Vagina (tissue), 2 donors: ENCODE results near the gene PRR22. TPM values are rescaled to one million over a fixed set of nuclear protein-coding genes. Genes with fewer than 3 reads are reported as not detected.

Experiments used
- DNase-seq, 2 donors: peaks; one replicate each; pipeline ENCODE4 v3.0.0-alpha.2; 2017; ENCODE audit errors: extremely low spot score in 2 of 2
- H3K27ac ChIP-seq: fragments of 200-600 bp; sonication (generic); one replicate; pipeline ENCODE4 v1.5.1; 2019
- H3K27me3 ChIP-seq: fragments of 200-600 bp; sonication (generic); one replicate; pipeline ENCODE4 v1.5.1; 2019
- H3K36me3 ChIP-seq, 2 donors: fragments of 200-600 bp; sonication (generic); one replicate each; pipeline ENCODE4 v1.5.1; 2017 to 2019
- H3K4me1 ChIP-seq: fragments of 200-600 bp; sonication (generic); one replicate; pipeline ENCODE4 v1.5.1; 2019
- H3K4me3 ChIP-seq, 2 donors: fragments of 200-600 bp; sonication (generic); 1 replicate in 1 of 2; 2 replicates in 1 of 2; pipeline ENCODE4 v1.5.1; 2016 to 2019
- H3K9me3 ChIP-seq: fragments of 200-600 bp; sonication (generic); one replicate; pipeline ENCODE4 v1.5.1; 2019
- CTCF ChIP-seq, 3 experiments: fragments of 450-650 bp in 2 of 3; fragments of 200-600 bp in 1 of 3; sonication (generic) in 1 of 3; IDR thresholded peaks; one replicate each; pipeline ENCODE4 v1.5.1; 2017 to 2019; ENCODE audit warnings: antibody characterized with exemption in 3 of 3, mild to moderate bottlenecking in 2 of 3, moderate library complexity in 2 of 3
- POLR2A ChIP-seq, 2 donors: fragments of 450-650 bp; IDR thresholded peaks; one replicate each; pipeline ENCODE4 v1.6.1; 2017; ENCODE audit warnings: antibody characterized with exemption in 2 of 2, mild to moderate bottlenecking in 2 of 2, moderate library complexity in 2 of 2
- POLR2AphosphoS5 ChIP-seq, 2 donors: sonication (generic); formaldehyde crosslinking; IDR thresholded peaks; one replicate each; pipeline ENCODE4 v1.9.0; 2017; ENCODE audit warnings: antibody characterized with exemption in 2 of 2, mild to moderate bottlenecking in 2 of 2, low read depth in 1 of 2; ENCODE audit not compliant: insufficient read depth in 1 of 2
- intact Hi-C: fragments of 100-400 bp; cut with DNase I; formaldehyde crosslinking; loops from one replicate; pipeline ENCODE4 v1.15.1; 2023
- total RNA-seq: library from RNA; depleted of rRNA; stranded (reverse); fragments of >200 nt; gene quantifications from one replicate; pipeline ENCODE4 v1.2.3, GENCODE V29; 2016

Gene PRR22
- total RNA-seq, 1 donor from 2014 or later: 0.98 TPM

- intact Hi-C loops: no loop called here
- no peaks in the 10 kb centered on the region for H3K36me3 ChIP-seq
- no peak for TF ChIP-seq POLR2AphosphoS5 (IDR thresholded peaks at IDR 0.05; ENCODE audit: insufficient read depth in 1 of 2, low read depth in 1 of 2)
- TF ChIP-seq CTCF (IDR thresholded peaks at IDR 0.05): no peak
- no peak for TF ChIP-seq POLR2A (IDR thresholded peaks at IDR 0.05)
- H3K4me1 ChIP-seq: no peaks in the 10 kb centered on the region
- no peaks in the 10 kb centered on the region for H3K27me3 ChIP-seq
- no peak for DNase-seq
- H3K9me3 ChIP-seq: no peaks in the 10 kb centered on the region
- H3K4me3 ChIP-seq: no peak overlapping the region
- H3K27ac ChIP-seq: no peak overlapping the region
Measured at GRCh38 chr19:5818594-5818993, 34.0 kb upstream of the PRR22 start.

- Histone ChIP-seq H3K4me3 (no peak overlapping the region), H3K27ac (no peak overlapping the region), H3K36me3 (no peaks in the 10 kb centered on the region), H3K27me3 (no peaks in the 10 kb centered on the region), H3K4me1 (no peaks in the 10 kb centered on the region), H3K9me3 (no peaks in the 10 kb centered on the region)
- TF ChIP-seq POLR2A (IDR thresholded peaks at IDR 0.05) (no peak), POLR2AphosphoS5 (IDR thresholded peaks at IDR 0.05; ENCODE audit: insufficient read depth in 1 of 2, low read depth in 1 of 2) (no peak), CTCF (IDR thresholded peaks at IDR 0.05) (no peak)
- no peak for DNase-seq
- intact Hi-C loops: no loop called here
Measured at GRCh38 chr19:5817218-5817617, 32.7 kb upstream of the PRR22 start.

- no peak overlapping the region for H3K4me3 ChIP-seq
- H3K36me3 ChIP-seq: no peaks in the 10 kb centered on the region
- DNase-seq: no peak
- H3K27me3 ChIP-seq: no peaks in the 10 kb centered on the region
- no peaks in the 10 kb centered on the region for H3K9me3 ChIP-seq
- TF ChIP-seq CTCF (IDR thresholded peaks at IDR 0.05) (no peak), POLR2A (IDR thresholded peaks at IDR 0.05) (no peak), POLR2AphosphoS5 (IDR thresholded peaks at IDR 0.05; ENCODE audit: insufficient read depth in 1 of 2, low read depth in 1 of 2) (no peak)
- no peaks in the 10 kb centered on the region for H3K4me1 ChIP-seq
- H3K27ac ChIP-seq: no peak overlapping the region
- intact Hi-C loops: no loop called here
Measured at GRCh38 chr19:5814852-5815246, 30.3 kb upstream of the PRR22 start.

- H3K36me3 ChIP-seq: no peaks in the 10 kb centered on the region
- H3K4me1 ChIP-seq: no peaks in the 10 kb centered on the region
- no peak for TF ChIP-seq POLR2A (IDR thresholded peaks at IDR 0.05)
- no peak for TF ChIP-seq POLR2AphosphoS5 (IDR thresholded peaks at IDR 0.05; ENCODE audit: insufficient read depth in 1 of 2, low read depth in 1 of 2)
- TF ChIP-seq CTCF (IDR thresholded peaks at IDR 0.05): no peak
- H3K27me3 ChIP-seq: no peaks in the 10 kb centered on the region
- DNase-seq: no peak
- H3K27ac ChIP-seq: no peak overlapping the region
- H3K4me3 ChIP-seq: no peak overlapping the region
- no peaks in the 10 kb centered on the region for H3K9me3 ChIP-seq
- intact Hi-C loops: no loop called here
Measured at GRCh38 chr19:5814123-5814851, 29.7 kb upstream of the PRR22 start.

GRCh38 chr19:5811117-5811516 lies 26.6 kb upstream of the PRR22 start:
- Histone ChIP-seq H3K9me3 (no peaks in the 10 kb centered on the region), H3K4me1 (no peaks in the 10 kb centered on the region), H3K36me3 (no peaks in the 10 kb centered on the region), H3K27ac (no peak overlapping the region), H3K27me3 (no peaks in the 10 kb centered on the region), H3K4me3 (no peak overlapping the region)
- no peak for DNase-seq
- TF ChIP-seq POLR2A (IDR thresholded peaks at IDR 0.05) (no peak), CTCF (IDR thresholded peaks at IDR 0.05) (no peak)
- intact Hi-C loops: no loop called here
